Hepatocyte (in vitro differentiated cells): ENCODE measurements around the gene INTS13. TPM values are rescaled to one million over a fixed set of nuclear protein-coding genes. Genes with fewer than 3 reads are reported as not detected.

Source experiments
- DNase-seq: peaks from one replicate; pipeline ENCODE4 v3.0.0-alpha.2; 2016; ENCODE audit warnings: low spot score
- H2AFZ ChIP-seq: fragments of 200-600 bp; sonication (generic); 2 replicates; pipeline ENCODE4 v1.6.0; 2016; ENCODE audit warnings: antibody characterized with exemption, mild to moderate bottlenecking
- H3K27ac ChIP-seq: fragments of 200-600 bp; sonication (generic); 2 replicates; pipeline ENCODE4 v1.5.1; 2016; ENCODE audit warnings: mild to moderate bottlenecking
- H3K27me3 ChIP-seq: fragments of 200-600 bp; sonication (generic); 2 replicates; pipeline ENCODE4 v1.6.1; 2016
- H3K36me3 ChIP-seq: fragments of 200-600 bp; sonication (generic); replicated peaks from 2 replicates; pipeline ENCODE4 v1.5.1; 2016; ENCODE audit warnings: low read depth; ENCODE audit not compliant: insufficient read depth
- H3K4me1 ChIP-seq: fragments of 200-600 bp; sonication (generic); 2 replicates; pipeline ENCODE4 v1.5.1; 2016; ENCODE audit warnings: mild to moderate bottlenecking, moderate library complexity; ENCODE audit not compliant: insufficient read depth
- H3K4me2 ChIP-seq: fragments of 200-600 bp; sonication (generic); 2 replicates; pipeline ENCODE4 v1.6.0; 2016
- H3K4me3 ChIP-seq: fragments of 200-600 bp; sonication (generic); 2 replicates; pipeline ENCODE4 v1.5.1; 2016; ENCODE audit warnings: mild to moderate bottlenecking
- H3K79me2 ChIP-seq: fragments of 200-600 bp; sonication (generic); 2 replicates; pipeline ENCODE4 v1.6.0; 2017; ENCODE audit warnings: mild to moderate bottlenecking
- H3K9me2 ChIP-seq: fragments of 200-600 bp; sonication (generic); replicated peaks from 2 replicates; pipeline ENCODE4 v1.6.0; 2017; ENCODE audit warnings: mild to moderate bottlenecking; ENCODE audit not compliant: insufficient read depth
- H3K9me3 ChIP-seq: fragments of 200-600 bp; sonication (generic); 2 replicates; pipeline ENCODE4 v1.5.1; 2016; ENCODE audit warnings: low read depth, mild to moderate bottlenecking
- H4K20me1 ChIP-seq: fragments of 200-600 bp; sonication (generic); 2 replicates; pipeline ENCODE4 v1.6.0; 2016; ENCODE audit warnings: mild to moderate bottlenecking; ENCODE audit not compliant: insufficient read depth, poor library complexity, severe bottlenecking
- CTCF ChIP-seq: fragments of 200-600 bp; sonication (generic); IDR thresholded peaks from 2 replicates; pipeline ENCODE4 v1.5.1; 2016; ENCODE audit warnings: antibody characterized with exemption, mild to moderate bottlenecking; ENCODE audit not compliant: poor library complexity
- EZH2 ChIP-seq: fragments of 200-600 bp; sonication (generic); IDR thresholded peaks from 2 replicates; pipeline ENCODE4 v1.6.1; 2016; ENCODE audit warnings: antibody characterized with exemption, mild to moderate bottlenecking, borderline replicate concordance
- EZH2phosphoT487 ChIP-seq: fragments of 200-600 bp; sonication (generic); IDR thresholded peaks from one replicate; pipeline ENCODE4 v1.6.1; 2018; ENCODE audit warnings: antibody characterized with exemption, mild to moderate bottlenecking, low read depth, moderate library complexity; ENCODE audit not compliant: unreplicated experiment, severe bottlenecking
- WGBS: methylation state at CpG from one replicate; pipeline ENCODE4 v1.1.6; 2016; ENCODE audit warnings: low lambda C conversion rate; ENCODE audit errors: missing lambda C conversion rate; 5-methylcytosine and 5-hydroxymethylcytosine counted together
- polyA plus RNA-seq: library from polyadenylated mRNA; unstranded; fragments of >200 nt; fragmentation: Nextera tagmentation; extraction: Ambion mirVana; gene quantifications from 2 replicates; pipeline ENCODE4 v1.2.1, GENCODE V29; 2016
- total RNA-seq: library from RNA; depleted of rRNA; stranded (reverse); fragments of >200 nt; gene quantifications from 2 replicates; pipeline ENCODE4 v1.2.3, GENCODE V29; 2014

The INTS13 gene
- total and polyA plus RNA-seq, 2 experiments from 2014 or later: 13.8 to 40.4 TPM

- Histone ChIP-seq H3K36me3 (no peaks in the 10 kb centered on the region), H3K27ac (no peak overlapping the region), H3K4me3 (no peak overlapping the region), H3K79me2 (no peaks in the 10 kb centered on the region), H2AFZ (no peak overlapping the region), H3K27me3 (no peaks in the 10 kb centered on the region), H3K4me1 (peaks cover 11% of the 10 kb centered on the region), H3K4me2 (no peak overlapping the region), H3K9me3 (no peaks in the 10 kb centered on the region), H3K9me2 (no peaks in the 10 kb centered on the region), H4K20me1 (no peaks in the 10 kb centered on the region)
- no peak for TF ChIP-seq EZH2phosphoT487
- no peak for TF ChIP-seq CTCF
- TF ChIP-seq EZH2: no peak
- no peak for DNase-seq
- WGBS: 88% methylated on average over 7 of the region's 7 CpGs
Observed at GRCh38 chr12:26874501-26875296, 63.1 kb downstream of the INTS13 start.

- Histone ChIP-seq H3K36me3 (no peaks in the 10 kb centered on the region), H3K9me3 (no peaks in the 10 kb centered on the region), H3K27ac (no peak overlapping the region), H2AFZ (no peak overlapping the region), H3K79me2 (no peaks in the 10 kb centered on the region), H3K27me3 (no peaks in the 10 kb centered on the region), H3K4me1 (peaks cover 7% of the 10 kb centered on the region), H4K20me1 (no peaks in the 10 kb centered on the region), H3K9me2 (no peaks in the 10 kb centered on the region), H3K4me3 (no peak overlapping the region), H3K4me2 (no peak overlapping the region)
- no peak for TF ChIP-seq CTCF
- no peak for TF ChIP-seq EZH2
- TF ChIP-seq EZH2phosphoT487: no peak
- no peak for DNase-seq
- WGBS: 93% methylated on average over 1 of the region's 1 CpG
Observed at GRCh38 chr12:26872625-26873024, 65.2 kb downstream of the INTS13 start.

GRCh38 chr12:26871985-26872384 lies 65.8 kb downstream of the INTS13 start:
- no peaks in the 10 kb centered on the region for H3K79me2 ChIP-seq
- H3K4me1 ChIP-seq: peaks cover 7% of the 10 kb centered on the region
- no peak for DNase-seq
- H4K20me1 ChIP-seq: no peaks in the 10 kb centered on the region
- no peaks in the 10 kb centered on the region for H3K9me3 ChIP-seq
- H3K36me3 ChIP-seq: no peaks in the 10 kb centered on the region
- no peak for TF ChIP-seq EZH2
- TF ChIP-seq CTCF: no peak
- no peak for TF ChIP-seq EZH2phosphoT487
- H2AFZ ChIP-seq: no peak overlapping the region
- H3K4me3 ChIP-seq: no peak overlapping the region
- no peak overlapping the region for H3K4me2 ChIP-seq
- no peaks in the 10 kb centered on the region for H3K27me3 ChIP-seq
- H3K9me2 ChIP-seq: no peaks in the 10 kb centered on the region
- 91% methylated on average over 2 of the region's 2 CpGs for WGBS
- H3K27ac ChIP-seq: no peak overlapping the region
